ENCODE results near the gene CSF3R. TPM values are rescaled to one million over a fixed set of nuclear protein-coding genes. Genes with fewer than 3 reads are reported as not detected.

The CSF3R gene
- total RNA-seq, 1 experiment from 2014 or later: 0.97 TPM

- no peak overlapping the region for H3K4me3 ChIP-seq (ENCODE audit: insufficient read depth, low read depth, low read length)
- DNase-seq: no peak
- H3K27me3 ChIP-seq (ENCODE audit: control insufficient read depth, insufficient read depth, low read length): no peaks in the 10 kb centered on the region
- H3K36me3 ChIP-seq (replicated peaks; ENCODE audit: control insufficient read depth, insufficient read depth, low read length): peaks cover 2% of the 10 kb centered on the region
Observed at GRCh38 chr1:36419569-36419968, 63.1 kb downstream of the CSF3R start.

- peaks cover 2% of the 10 kb centered on the region for H3K36me3 ChIP-seq (replicated peaks; ENCODE audit: control insufficient read depth, insufficient read depth, low read length)
- no peak overlapping the region for H3K4me3 ChIP-seq (ENCODE audit: insufficient read depth, low read depth, low read length)
- no peak for DNase-seq
- no peaks in the 10 kb centered on the region for H3K27me3 ChIP-seq (ENCODE audit: control insufficient read depth, insufficient read depth, low read length)
Observed at GRCh38 chr1:36419140-36419539, 63.6 kb downstream of the CSF3R start.

- no peaks in the 10 kb centered on the region for H3K27me3 ChIP-seq (ENCODE audit: control insufficient read depth, insufficient read depth, low read length)
- H3K36me3 ChIP-seq (replicated peaks; ENCODE audit: control insufficient read depth, insufficient read depth, low read length): peaks cover 2% of the 10 kb centered on the region
- no peak for DNase-seq
- no peak overlapping the region for H3K4me3 ChIP-seq (ENCODE audit: insufficient read depth, low read depth, low read length)
Observed at GRCh38 chr1:36417931-36418330, 64.8 kb downstream of the CSF3R start.

Other genes starting within 250 kb of the CSF3R start
- 4.7 and 4.8 TPM in 2 replicates for gene SH3D21, start 176.5 kb downstream of the CSF3R start, total RNA-seq (2014; rRNA removed; shearing (Covaris generic))
- 61.4 and 87.2 TPM in 2 replicates for gene EVA1B, start 159.3 kb downstream of the CSF3R start, total RNA-seq (2014; rRNA removed; shearing (Covaris generic))
- 25.0 and 25.6 TPM in 2 replicates for gene STK40, start 97.0 kb downstream of the CSF3R start, total RNA-seq (2014; rRNA removed; shearing (Covaris generic))
- 14.4 and 14.5 TPM in 2 replicates for gene LSM10, start 85.0 kb downstream of the CSF3R start, total RNA-seq (2014; rRNA removed; shearing (Covaris generic))
- 3.9 and 4.6 TPM in 2 replicates for gene OSCP1, start 32.5 kb downstream of the CSF3R start, total RNA-seq (2014; rRNA removed; shearing (Covaris generic))
- 145 and 190 TPM in 2 replicates for gene MRPS15, start 18.5 kb downstream of the CSF3R start, total RNA-seq (2014; rRNA removed; shearing (Covaris generic))